Osteoblast (primary cell): ENCODE measurements around the gene FFAR1. TPM values are rescaled to one million over a fixed set of nuclear protein-coding genes. Genes with fewer than 3 reads are reported as not detected.
"Not testable (repeated sequence)": the region's sequence is repeated elsewhere in the genome, so short reads cannot be mapped to it uniquely, and the experiment has no call there.

Experiments used
- DNase-seq: peaks from one replicate; pipeline ENCODE4 v3.0.0; 2011; ENCODE audit warnings: low spot score, mixed read lengths; ENCODE audit not compliant: insufficient read length; ENCODE audit errors: missing footprints
- H2AFZ ChIP-seq: 2 replicates; pipeline ENCODE4 v1.6.0; 2011; ENCODE audit warnings: mild to moderate bottlenecking, low read length
- H3K27ac ChIP-seq: 2 replicates; pipeline ENCODE4 v1.5.1; 2011; ENCODE audit warnings: mild to moderate bottlenecking, low read depth, low read length, moderate library complexity
- H3K27me3 ChIP-seq: 2 replicates; pipeline ENCODE4 v1.6.0; 2012; ENCODE audit warnings: mild to moderate bottlenecking, control low read depth, inconsistent platforms, low read length, moderate library complexity; ENCODE audit not compliant: insufficient read depth
- H3K36me3 ChIP-seq: 2 replicates; pipeline ENCODE4 v1.5.1; 2011; ENCODE audit warnings: mild to moderate bottlenecking, low read length, control low read depth, moderate library complexity; ENCODE audit not compliant: insufficient read depth
- H3K4me1 ChIP-seq: 2 replicates; pipeline ENCODE4 v1.5.1; 2011; ENCODE audit warnings: mild to moderate bottlenecking, low read length, control low read depth, moderate library complexity; ENCODE audit not compliant: insufficient read depth
- H3K4me2 ChIP-seq: 2 replicates; pipeline ENCODE4 v1.6.0; 2011; ENCODE audit warnings: mild to moderate bottlenecking, low read length; ENCODE audit not compliant: insufficient read depth
- H3K4me3 ChIP-seq: fragments of 200-600 bp; sonication (generic); 3 replicates; pipeline ENCODE4 v1.5.1; 2012; ENCODE audit warnings: mild to moderate bottlenecking, low read length, inconsistent platforms; ENCODE audit not compliant: insufficient read depth
- H3K79me2 ChIP-seq: 2 replicates; pipeline ENCODE4 v1.6.0; 2012; ENCODE audit warnings: mild to moderate bottlenecking, low read length, control low read depth, inconsistent platforms; ENCODE audit not compliant: insufficient read depth
- H3K9me3 ChIP-seq: 2 replicates; pipeline ENCODE4 v1.5.1; 2011; ENCODE audit warnings: low read depth, low read length, control low read depth
- H4K20me1 ChIP-seq: 2 replicates; pipeline ENCODE4 v1.6.0; 2012; ENCODE audit warnings: mild to moderate bottlenecking, low read length, control low read depth; ENCODE audit not compliant: insufficient read depth
- total RNA-seq: library from RNA; depleted of rRNA; stranded (reverse); fragments of >200 nt; gene quantifications from 2 replicates; pipeline ENCODE4 v1.2.3, GENCODE V29; 2012
- TF ChIP-seq, protein P1 (sequence below): IDR thresholded peaks from 2 replicates; pipeline ENCODE4 v1.5.1; 2011; ENCODE audit warnings: mild to moderate bottlenecking, low read depth, low read length, moderate library complexity; ENCODE audit errors: extremely low read depth

Gene FFAR1
- total RNA-seq, 1 donor = not detected

DNA sequence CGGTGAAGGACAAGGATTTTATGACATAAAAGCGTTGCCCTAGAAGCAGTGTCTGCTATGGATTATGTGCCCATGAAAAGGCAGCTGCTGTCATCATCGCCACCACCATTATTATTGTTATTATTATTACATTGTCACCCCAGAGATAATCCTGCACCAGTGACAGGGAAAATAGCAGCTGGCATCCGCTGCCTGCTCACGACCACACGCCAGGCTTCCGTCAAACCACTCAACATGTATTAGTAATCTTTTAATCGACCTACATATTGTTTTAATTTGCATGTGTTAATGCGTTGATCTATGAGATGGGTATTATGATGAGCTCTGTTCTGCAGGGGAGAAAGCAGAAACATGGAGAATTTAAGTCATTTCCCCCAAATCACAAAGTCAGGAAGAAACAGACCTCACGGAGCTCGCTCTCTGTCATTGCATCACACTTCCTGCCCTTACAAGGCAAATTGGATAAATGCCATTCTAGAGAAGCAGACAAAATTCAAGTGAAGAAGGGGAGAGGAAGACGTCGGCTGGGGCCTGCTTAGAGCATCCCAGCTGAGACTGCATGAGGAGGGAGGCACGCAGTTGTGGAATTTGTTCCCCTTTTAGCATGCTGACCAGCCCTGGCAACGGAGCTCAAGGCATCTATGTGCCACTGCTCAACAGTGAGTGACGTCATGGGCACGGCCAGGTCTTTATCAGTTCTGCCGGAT is 10.3 kb downstream of the FFAR1 start, which contains the start of gene FFAR3:
Gene FFAR3, plus strand, starts transcription at position 594 of the 707 bp plus-strand sequence. CDS start 431 bp downstream, outside the sequence.
- Histone ChIP-seq H3K9me3 (no peaks in the 10 kb centered on the region), H3K4me3 (no peak within 1 kb of the TSS), H2AFZ (no peak within 1 kb of the TSS), H3K4me2 (no peak within 1 kb of the TSS), H4K20me1 (no peaks in the 10 kb centered on the region), H3K36me3 (no peaks in the 10 kb centered on the region), H3K27ac (no peak within 1 kb of the TSS), H3K79me2 (no peaks in the 10 kb centered on the region), H3K27me3 (peaks cover 11% of the 10 kb centered on the region), H3K4me1 (no peaks in the 10 kb centered on the region)
- TF ChIP-seq, protein P1, sequence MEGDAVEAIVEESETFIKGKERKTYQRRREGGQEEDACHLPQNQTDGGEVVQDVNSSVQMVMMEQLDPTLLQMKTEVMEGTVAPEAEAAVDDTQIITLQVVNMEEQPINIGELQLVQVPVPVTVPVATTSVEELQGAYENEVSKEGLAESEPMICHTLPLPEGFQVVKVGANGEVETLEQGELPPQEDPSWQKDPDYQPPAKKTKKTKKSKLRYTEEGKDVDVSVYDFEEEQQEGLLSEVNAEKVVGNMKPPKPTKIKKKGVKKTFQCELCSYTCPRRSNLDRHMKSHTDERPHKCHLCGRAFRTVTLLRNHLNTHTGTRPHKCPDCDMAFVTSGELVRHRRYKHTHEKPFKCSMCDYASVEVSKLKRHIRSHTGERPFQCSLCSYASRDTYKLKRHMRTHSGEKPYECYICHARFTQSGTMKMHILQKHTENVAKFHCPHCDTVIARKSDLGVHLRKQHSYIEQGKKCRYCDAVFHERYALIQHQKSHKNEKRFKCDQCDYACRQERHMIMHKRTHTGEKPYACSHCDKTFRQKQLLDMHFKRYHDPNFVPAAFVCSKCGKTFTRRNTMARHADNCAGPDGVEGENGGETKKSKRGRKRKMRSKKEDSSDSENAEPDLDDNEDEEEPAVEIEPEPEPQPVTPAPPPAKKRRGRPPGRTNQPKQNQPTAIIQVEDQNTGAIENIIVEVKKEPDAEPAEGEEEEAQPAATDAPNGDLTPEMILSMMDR = no peak
- no peak for DNase-seq

DNA sequence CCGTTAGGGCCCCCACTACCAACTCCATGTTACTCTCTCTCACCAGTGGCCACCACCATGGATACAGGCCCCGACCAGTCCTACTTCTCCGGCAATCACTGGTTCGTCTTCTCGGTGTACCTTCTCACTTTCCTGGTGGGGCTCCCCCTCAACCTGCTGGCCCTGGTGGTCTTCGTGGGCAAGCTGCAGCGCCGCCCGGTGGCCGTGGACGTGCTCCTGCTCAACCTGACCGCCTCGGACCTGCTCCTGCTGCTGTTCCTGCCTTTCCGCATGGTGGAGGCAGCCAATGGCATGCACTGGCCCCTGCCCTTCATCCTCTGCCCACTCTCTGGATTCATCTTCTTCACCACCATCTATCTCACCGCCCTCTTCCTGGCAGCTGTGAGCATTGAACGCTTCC is 11.1 kb downstream of the FFAR1 start:
- H3K4me1 ChIP-seq, H3K9me3 ChIP-seq, H3K36me3 ChIP-seq, H2AFZ ChIP-seq, H3K4me3 ChIP-seq, DNase-seq, H4K20me1 ChIP-seq, H3K79me2 ChIP-seq, H3K4me2 ChIP-seq, H3K27ac ChIP-seq: not testable (repeated sequence)
- H3K27me3 ChIP-seq = peaks cover 11% of the 10 kb centered on the region

DNA sequence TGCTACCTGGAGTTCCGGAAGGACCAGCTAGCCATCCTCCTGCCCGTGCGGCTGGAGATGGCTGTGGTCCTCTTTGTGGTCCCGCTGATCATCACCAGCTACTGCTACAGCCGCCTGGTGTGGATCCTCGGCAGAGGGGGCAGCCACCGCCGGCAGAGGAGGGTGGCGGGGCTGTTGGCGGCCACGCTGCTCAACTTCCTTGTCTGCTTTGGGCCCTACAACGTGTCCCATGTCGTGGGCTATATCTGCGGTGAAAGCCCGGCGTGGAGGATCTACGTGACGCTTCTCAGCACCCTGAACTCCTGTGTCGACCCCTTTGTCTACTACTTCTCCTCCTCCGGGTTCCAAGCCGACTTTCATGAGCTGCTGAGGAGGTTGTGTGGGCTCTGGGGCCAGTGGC is 11.7 kb downstream of the FFAR1 start:
- H3K27me3 ChIP-seq = peaks cover 11% of the 10 kb centered on the region
- not testable (repeated sequence) for H3K9me3 ChIP-seq

DNA sequence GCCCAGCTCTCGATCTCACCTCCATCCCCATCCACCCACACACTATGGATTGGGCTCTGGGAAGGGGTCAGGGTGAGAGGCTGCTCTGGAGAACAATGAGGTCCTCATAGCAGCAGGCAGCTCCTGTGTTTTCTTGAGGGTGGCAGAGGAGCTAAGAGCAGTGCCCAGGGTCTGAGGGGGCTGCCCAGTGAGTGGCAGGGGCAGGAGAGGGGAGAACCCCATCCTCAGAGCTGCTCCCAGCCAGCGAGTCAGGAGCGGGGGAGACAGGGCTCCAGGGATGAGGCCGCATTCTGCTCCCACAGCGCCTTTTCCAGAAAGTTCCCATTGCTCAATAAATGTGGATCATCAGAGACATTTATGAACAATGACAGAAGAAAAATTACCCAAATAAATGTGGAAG is 12.4 kb downstream of the FFAR1 start:
- not testable (repeated sequence) for H3K4me2 ChIP-seq, H3K4me1 ChIP-seq, H3K9me3 ChIP-seq, H3K36me3 ChIP-seq, H3K27ac ChIP-seq, H4K20me1 ChIP-seq, H3K4me3 ChIP-seq, H2AFZ ChIP-seq, DNase-seq, H3K79me2 ChIP-seq
- H3K27me3 ChIP-seq = peaks cover 11% of the 10 kb centered on the region

More for the DNA sequence above, 11.7 kb downstream of the FFAR1 start:
- not testable (repeated sequence) for H2AFZ ChIP-seq, H4K20me1 ChIP-seq, DNase-seq, H3K4me3 ChIP-seq, H3K27ac ChIP-seq, H3K36me3 ChIP-seq, H3K79me2 ChIP-seq, H3K4me1 ChIP-seq, H3K4me2 ChIP-seq

DNA sequence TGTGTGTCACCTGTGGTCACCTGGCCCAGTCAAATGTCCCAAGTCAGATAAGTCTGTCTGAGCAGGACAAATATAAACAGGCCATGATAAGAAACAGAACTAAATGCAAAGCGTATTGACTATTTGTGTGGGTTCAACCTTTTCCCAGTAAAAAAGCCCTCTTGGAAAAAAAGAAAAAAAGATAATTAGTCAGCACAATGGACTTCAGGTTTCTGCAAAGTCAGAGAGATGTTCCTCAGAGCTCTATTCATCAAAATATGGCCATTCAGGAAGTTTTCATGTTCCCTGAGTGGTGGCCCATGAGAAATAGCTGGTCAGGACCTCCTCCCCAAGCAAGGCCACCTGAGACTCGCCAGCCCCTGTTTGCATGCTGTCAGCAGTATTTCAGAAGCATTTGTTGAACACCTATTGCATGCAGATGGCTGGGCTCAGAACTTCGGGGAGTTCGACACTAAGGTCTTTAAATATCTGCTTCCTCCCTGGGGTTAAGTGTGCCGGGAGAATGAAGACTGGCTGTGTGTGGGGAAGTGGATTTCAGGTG is 13.2 kb downstream of the FFAR1 start:
- no peak overlapping the region for H3K4me2 ChIP-seq
- H4K20me1 ChIP-seq = no peaks in the 10 kb centered on the region
- no peaks in the 10 kb centered on the region for H3K4me1 ChIP-seq
- DNase-seq = no peak
- H3K27ac ChIP-seq = no peak overlapping the region
- H3K36me3 ChIP-seq = no peaks in the 10 kb centered on the region
- TF ChIP-seq, protein P1 = no peak
- H3K9me3 ChIP-seq = no peaks in the 10 kb centered on the region
- no peak overlapping the region for H3K4me3 ChIP-seq
- H3K79me2 ChIP-seq = no peaks in the 10 kb centered on the region
- H3K27me3 ChIP-seq = peaks cover 8% of the 10 kb centered on the region
- H2AFZ ChIP-seq = no peak overlapping the region
